Measurements from ENCODE around the gene TMPRSS11D.
A peak's percentile ranks its signal among the peaks of the same experiment; 100 is the strongest.

TMPRSS11D gene, protein sequence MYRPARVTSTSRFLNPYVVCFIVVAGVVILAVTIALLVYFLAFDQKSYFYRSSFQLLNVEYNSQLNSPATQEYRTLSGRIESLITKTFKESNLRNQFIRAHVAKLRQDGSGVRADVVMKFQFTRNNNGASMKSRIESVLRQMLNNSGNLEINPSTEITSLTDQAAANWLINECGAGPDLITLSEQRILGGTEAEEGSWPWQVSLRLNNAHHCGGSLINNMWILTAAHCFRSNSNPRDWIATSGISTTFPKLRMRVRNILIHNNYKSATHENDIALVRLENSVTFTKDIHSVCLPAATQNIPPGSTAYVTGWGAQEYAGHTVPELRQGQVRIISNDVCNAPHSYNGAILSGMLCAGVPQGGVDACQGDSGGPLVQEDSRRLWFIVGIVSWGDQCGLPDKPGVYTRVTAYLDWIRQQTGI

DNA sequence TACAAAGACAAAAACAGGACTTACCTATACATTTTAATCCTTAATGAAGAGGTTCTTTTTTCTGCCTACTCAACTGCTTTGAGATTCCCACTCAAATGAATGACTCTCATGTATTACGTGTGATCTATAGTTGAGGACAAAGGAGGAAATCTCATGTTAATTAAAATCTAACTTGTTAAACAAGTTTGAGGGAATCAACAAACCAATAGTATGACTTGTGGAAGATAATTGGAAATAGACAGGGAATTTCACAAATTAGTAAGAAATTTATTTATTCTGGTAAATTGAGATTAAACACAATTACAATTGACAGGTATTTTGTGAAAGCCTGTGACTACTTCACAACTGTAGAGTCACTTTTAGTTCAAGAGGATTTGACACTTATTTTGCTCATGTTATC is at the start of gene TMPRSS11D:
Gene TMPRSS11D, minus strand, starts transcription at position 101 of the 400 bp plus-strand sequence. Its CDS starts 69 bp downstream, at position 32.
- DNase-seq (ENCODE audit: low read depth) = no peak

DNA sequence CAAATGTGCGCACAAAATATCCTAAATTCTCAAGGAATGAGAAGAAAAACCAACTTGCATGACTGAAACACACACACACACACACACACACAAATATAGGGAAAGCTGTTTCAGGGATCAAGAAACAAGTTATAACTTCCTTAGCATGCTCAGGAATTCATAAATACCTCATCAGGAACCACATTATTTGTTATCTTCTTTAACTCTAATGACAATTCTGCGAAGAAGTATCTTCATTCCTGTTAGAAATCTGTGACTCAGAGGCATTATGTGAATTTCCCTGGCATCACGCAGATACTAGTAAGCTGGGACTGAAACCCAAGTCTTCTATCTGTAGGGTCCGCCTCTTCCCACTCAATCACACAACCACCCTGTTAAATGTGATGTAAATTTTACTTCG is 49.2 kb upstream of the TMPRSS11D start:
- no peak for DNase-seq (ENCODE audit: low read depth)

DNA sequence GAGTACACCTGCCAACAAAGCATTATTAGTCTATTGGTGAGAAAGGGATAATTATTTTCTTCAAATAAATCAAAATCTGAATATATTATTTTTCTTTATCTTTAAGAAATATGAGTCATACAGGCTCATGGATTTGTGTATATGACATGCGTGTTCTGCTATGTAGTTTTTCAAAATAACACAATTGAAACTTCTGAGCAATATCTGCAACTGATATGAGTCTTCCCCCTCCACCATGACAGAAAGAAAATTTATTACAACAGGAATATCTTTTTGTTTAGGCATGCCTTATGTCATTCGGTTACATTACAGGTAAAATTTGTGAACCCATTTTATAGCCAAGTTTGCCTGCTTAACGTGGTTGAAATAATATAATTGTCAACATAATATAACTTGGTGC is 47.5 kb upstream of the TMPRSS11D start:
- no peak for DNase-seq (ENCODE audit: low read depth)

DNA sequence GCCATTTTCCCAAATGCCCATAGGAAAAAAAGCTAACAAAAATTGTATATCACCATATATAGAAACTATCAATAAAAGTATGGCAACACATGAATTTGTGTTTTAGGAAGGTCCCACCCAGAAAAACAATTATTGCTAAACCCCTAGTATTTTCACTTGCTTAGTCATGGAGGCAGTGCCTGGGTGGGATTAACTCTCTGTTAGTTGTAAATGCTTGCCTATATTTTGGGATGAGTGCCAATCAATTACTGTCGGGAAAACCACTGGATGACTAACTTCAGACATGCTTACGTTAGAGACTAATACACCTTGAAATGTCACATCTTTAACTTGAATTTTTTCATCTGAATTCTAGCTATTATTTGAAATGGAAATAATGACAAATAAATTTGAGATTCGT is 45.6 kb upstream of the TMPRSS11D start:
- DNase-seq (ENCODE audit: low read depth) = peak; percentile 37

DNA sequence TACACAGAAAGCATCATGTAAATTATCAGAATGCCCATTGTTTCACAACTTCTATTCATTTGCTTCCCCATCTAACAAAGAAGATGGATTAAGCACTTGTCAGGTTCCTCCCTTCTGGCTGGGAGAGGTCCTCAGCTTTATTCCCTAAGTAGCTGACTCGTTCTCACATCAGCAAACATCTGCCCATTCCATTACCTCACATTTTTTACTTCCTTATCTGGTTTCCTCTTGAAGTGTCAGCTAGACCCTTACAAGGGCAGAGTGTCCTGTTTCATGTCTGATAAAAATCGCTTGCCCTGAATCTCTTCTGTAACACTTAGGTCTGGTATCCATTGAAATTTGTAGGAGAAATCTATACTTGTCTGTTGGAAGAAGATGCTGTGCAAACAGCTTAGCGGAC is 44.7 kb upstream of the TMPRSS11D start:
- DNase-seq (ENCODE audit: low read depth) = no peak

DNA sequence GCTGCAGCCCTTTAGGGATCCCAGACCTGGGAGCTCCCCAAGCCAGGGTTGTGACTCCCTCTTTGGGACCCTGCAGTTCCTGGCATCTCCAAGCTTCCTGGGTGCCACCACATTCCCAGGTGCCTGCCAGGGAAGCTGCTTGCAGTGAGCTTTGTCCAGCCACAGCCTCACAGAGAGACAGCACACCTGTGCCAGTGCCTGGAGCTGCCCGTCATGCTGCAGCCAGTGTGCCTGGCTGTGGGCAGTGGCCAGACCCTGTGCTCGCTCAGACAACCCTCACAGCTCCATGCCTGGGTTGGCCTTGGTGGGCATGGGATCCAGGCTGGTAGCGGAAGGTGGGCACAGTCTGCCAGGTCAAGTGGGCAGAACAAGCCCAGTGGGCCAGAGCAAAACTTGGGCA is 43.4 kb upstream of the TMPRSS11D start:
- DNase-seq (ENCODE audit: low read depth) = no peak

DNA sequence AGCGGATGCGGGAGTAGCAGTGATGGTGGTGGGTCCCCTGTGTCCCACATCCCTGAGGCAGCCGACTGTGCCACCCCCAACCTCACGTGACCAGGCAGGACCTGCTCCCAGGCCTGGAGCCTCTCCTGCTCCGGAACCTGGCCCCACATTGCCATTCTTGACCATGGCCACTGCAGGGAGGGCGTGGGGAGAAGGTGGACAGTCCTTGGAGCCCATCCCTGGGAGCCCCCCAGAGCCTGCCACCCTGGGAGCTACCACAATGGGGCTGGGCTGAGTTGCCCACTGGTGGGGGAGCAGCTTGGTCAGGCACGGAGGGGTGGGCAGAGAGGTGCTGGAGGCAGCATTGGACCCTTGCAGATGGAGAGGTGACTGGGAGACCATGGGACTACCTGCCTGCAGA is 42.7 kb upstream of the TMPRSS11D start:
- DNase-seq (ENCODE audit: low read depth) = no peak

DNA sequence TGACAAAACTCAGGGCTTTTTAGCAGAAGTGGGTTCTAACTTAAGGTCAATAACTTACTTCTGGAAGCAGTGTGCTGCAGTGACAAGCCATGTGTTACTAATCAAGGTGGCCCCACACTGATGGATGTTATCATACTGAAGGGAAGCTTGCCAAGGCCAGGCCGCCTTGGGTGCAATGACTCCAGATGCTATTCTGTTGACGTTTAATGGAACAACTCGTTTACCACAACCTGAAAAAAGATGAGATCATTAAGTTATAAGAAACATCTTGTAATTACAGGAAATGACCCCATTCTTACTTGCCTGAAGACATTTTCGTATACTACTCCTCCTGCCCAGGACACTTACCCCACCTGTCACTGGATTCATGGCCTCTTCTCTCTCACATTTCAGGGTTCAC is 38.9 kb upstream of the TMPRSS11D start:
- DNase-seq (ENCODE audit: low read depth) = peak; percentile 70

DNA sequence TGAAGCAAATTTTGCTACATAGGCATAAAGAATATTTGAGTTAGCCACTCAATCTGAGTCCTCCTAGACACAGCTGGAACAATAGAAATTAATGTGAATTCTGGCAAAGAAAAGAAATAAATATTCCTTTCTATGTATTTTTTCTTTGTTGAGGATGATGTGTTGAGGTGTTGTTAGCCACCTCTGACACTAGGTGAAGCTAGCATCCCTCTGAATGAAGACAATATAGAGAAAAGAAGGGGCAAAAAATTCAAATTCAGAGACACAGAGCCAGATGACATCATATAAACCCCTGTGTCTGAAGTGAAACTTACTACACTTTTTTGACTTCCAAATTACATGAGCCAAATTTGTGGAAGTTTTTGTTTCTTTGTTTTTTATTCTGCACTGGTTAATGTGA is 34.6 kb upstream of the TMPRSS11D start:
- DNase-seq (ENCODE audit: low read depth) = no peak

DNA sequence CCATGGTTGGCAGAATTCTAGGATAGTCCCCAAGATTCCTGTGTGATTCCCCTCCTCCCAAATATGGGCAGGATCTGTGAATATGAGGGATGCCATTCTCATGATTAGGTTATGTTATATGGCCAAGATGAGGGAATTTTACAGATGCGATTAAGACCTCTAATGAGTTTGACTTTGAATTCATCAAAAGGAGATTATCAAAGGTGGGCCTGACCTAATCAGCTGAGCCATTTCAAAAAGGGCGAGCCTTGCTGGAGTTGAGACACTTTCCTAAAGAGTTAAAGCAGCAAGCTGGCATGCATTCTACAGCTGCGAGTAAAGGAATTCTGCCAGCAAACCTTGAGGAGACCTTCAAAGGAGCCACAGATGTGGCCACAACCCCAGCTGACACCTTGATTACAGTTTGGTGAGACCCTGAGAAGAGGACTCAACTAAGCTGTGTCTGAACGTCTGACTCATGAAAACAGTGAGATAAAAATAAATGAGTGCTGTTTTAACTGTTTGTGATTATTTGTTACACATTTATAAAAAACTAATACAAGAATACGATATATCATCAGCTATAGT is 31.7 kb upstream of the TMPRSS11D start:
- DNase-seq (ENCODE audit: low read depth) = no peak

DNA sequence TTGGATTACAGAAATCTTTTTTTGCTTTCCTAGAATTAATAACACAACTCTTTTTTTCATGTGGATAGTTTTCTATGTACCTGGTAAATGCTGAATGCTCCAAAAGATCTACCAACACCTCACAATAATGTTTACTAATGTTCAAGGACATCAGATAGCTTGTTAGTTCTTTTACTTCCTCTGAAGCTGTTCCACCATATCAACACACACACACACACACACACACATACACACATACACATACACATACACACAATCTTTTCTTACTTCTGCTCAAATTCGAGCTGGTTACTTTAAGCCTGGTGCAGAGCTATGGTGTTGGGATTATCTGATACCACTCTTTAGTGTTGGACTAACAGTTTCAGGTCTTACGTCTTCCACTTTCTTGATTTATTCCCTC is 28.3 kb upstream of the TMPRSS11D start:
- no peak for DNase-seq (ENCODE audit: low read depth)

DNA sequence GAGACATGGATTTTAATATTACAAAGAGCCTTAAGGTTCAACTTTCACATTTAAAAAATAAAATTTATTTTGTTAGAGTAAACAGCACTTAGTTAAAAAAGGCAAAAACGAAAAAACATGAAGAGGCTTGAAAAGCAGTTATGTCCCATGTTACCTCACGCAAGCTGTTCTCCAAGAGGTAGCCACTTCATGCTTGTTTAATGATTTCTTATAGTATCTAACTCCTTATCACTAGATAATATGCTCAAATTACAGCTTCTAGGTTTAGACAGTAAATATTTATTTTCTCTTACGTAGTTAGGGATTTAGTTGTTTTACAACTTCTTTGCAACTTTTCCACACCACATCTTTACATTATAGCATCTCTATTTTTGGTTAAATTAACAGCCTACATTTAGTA is 27.8 kb upstream of the TMPRSS11D start:
- DNase-seq (ENCODE audit: low read depth) = no peak

DNA sequence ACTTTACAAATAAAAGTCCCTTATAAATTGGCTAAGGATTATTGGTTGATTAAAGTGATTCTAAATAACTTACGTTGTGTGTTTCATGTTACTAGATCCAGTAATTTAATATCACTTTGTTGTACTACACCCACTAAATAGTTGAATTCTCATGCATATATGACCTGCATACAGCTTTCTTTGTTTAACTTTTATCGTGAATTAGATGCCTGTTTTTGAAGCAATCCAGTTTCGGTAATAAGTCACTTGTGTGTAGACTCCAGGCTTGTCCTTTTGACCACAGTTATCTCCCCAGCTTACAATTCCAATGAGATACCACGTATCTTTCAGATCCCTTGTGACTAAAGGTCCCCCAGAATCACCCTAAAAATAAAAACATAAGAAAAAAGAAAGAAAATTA is 27.3 kb upstream of the TMPRSS11D start:
- DNase-seq (ENCODE audit: low read depth) = no peak

DNA sequence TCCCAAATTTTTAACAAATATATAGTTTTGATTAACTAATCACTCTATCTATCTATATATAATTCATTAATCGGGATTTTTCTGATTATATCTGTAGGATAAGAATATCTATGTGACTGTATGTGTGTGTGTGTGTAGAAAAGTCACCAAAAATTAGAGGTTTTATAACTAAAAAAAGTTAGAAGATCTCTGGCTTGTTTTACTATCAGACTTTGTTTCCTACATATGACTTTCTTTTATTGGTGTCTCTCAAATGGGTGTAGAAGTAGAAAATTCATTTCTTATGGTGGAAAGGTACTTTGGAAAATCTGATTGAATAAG is 26.7 kb upstream of the TMPRSS11D start:
- no peak for DNase-seq (ENCODE audit: low read depth)

DNA sequence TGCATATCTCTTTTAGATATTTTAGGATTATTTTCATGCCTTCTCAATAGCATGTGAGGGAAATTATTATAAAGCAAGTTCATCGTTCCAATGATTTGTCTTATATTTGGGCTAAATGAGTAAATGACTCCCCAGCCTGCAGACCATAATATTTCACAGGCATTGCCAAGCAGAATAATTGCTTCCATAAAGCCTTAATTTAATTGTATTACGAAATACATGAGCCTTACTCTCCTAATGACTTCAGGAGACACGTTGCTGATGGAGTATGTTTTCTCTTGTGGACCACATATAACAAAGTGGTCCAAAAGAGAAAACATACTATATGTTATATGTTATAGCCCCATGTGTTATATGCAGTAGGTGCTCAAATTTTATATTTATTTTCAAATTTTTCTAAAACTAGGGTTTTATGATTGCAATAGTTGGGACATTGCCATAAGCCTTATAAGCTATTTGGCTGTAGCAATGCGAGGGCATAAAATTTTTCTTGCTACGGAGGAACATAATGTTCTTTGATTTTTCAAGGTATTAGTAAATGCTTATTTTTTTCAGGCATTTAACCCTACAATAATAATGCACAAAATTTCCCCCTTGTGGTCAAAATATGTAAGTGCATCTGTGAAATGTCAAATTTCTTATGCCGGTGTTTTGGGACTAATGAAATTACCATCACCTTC is 26.2 kb upstream of the TMPRSS11D start:
- DNase-seq (ENCODE audit: low read depth) = no peak

DNA sequence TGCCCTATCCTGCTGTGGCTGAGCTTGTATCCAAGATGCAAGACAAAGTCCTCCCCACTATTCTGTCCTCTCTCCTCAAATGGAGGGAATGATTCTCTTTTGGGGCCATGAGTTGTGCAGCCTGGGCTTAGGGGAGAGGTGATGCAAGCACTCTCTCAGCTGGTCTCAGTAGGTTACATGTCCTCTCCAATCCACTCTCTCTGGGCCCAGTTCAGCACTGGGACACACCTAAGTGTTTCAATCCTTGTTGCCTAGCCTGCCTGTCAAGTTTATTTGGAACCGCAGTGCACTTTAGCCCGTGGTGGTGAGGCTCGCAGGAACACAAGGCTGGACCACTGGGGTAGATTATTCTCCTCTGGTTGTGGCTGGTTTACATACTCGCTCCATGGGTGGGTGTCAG is 23.8 kb upstream of the TMPRSS11D start:
- no peak for DNase-seq (ENCODE audit: low read depth)

DNA sequence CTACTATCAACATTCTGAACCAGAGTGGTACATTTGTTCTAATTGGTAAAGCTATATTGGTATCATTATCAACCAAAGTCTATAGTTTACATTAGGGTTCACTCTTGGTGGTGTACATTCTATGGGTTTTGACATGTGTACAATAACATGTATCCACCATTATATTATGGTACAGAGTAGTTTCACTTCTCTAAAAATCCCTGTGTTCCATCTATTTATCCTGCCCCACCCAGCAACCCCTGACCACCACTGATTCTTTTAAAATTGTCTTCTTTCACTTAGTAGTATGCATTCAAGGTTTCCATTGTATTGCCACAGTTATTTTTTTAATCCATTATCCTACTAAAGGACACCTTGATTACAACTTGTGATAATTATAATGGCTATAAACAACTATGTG is 15.3 kb upstream of the TMPRSS11D start:
- no peak for DNase-seq (ENCODE audit: low read depth)

DNA sequence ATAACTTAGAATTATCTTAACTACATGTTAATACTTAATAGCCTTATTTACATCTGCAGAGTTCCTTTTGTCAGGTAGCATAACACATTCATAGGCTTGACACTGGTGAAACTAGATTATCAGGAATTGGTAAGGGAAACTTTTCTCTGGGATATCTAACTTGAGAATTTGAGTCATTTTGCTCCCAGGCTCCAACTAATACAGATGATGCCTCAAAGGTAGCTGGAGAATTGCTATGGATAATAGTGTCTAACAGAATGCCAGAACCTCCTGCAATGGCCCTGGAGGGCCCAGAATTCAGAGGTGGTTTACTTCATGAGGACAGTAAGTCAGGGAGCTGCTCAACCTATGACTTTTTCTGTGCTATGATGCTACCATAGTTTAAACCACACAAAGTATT is 13.9 kb upstream of the TMPRSS11D start:
- no peak for DNase-seq (ENCODE audit: low read depth)

DNA sequence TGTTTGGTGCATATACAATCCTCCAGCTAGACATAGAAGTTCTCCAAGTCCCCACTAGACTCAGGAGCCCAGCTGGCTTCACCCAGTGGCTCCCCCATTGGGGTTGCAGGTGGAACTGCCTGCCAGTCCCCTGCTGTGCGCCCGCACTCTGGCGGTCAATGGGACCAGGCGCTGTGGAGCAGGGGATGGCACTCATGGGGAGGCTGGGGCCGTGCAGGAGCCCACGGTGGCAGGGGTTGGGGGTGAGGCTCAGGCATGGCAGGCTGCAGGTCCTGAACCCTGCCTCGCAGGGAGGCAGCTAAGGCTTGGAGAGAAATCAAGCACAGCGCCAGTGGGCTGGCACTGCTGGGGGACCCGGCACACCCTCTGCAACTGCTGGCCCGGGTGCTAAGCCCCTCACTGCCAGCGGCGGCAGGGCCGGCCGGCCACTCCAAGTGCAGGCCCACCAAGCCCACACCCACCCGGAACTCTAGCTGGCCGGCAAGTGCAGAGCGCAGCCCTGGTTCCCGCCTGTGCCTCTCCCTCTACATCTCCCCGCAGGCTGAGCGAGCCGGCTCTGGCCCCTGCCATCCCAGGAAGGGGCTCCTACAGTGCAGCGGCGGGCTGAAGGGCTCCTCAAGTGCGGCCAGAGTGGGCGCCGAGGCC is 12.7 kb upstream of the TMPRSS11D start:
- DNase-seq (ENCODE audit: low read depth) = no peak

DNA sequence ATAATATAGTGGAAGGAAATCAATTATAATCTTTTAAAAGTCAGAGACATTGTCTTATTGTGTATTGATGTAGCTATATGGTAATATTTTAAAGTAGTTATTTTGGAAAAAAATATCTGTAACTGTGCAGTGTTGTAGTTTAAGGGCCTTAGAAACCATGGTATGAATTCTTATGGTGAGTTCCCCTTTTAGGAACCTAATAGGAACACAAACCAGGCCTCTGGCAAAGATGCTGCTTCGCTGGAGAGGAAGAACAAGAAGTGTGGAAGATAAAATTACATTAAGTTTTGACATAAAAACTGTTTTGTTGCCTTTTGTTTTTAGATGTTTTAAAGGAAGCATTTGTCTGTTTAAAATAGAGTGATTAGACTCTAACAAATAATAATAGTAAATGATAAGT is 10.9 kb upstream of the TMPRSS11D start:
- DNase-seq (ENCODE audit: low read depth) = no peak

DNA sequence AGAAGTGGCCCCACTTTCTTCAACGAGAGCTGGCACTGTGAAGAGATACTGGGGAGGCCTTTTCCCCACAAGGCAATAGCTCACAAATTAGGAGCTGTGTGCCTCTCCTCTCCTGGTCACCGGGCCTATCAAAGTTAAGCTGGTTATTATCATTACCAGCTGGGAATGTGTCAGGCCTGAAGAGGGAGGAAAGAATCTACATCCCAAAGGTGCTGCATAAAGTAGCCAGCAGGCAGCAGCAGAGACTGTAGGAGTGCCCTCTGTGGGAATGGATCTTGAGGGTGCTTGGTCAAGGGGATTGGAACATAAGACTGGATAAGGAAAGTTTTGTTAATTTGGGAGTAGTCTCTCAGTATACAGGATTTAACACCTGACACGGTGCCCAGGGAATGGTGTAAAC is 9.1 kb upstream of the TMPRSS11D start:
- no peak for DNase-seq (ENCODE audit: low read depth)

DNA sequence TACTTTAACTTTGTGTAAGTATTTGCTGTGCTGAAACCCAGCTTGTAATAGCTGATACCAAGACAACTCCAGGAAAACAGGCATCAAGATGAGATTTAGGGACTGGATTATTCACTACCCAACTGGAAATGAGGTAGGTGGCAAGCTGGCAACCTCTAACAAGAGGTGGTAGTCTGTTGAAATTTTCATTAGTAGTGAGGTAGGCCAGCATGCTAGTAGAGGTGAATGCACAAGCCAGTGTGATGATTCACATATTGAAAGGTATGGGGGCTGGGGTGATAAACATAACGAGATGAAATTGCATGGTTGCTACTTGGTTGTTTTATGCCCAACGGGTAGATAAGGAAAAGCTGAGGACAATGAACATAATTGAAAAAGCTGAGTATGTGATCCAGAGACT is 8.5 kb upstream of the TMPRSS11D start:
- DNase-seq (ENCODE audit: low read depth) = no peak

DNA sequence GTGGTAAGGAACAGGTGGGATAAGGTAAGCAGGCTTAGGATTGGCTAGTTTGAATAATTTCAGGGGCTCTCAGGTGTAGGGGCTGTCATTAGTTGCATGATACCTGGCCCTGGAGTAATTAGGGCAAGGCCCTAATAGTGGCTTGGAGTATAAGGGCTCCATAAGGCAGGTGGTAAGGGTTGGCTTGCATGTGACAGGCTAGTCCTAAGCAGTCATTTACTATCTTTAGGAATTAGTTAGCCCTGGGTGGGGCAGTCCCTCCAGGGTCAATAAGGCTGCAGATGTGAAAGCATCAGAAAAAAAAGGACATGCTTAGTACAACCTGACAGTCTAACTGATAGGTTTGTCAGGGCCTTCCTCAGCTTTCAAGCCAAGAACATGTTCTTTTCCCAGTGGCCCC is 7.8 kb upstream of the TMPRSS11D start:
- no peak for DNase-seq (ENCODE audit: low read depth)

All from non-pigmented ciliary epithelial cell (primary cell).